ENCODE results near the gene BRMS1L. TPM values are rescaled to one million over a fixed set of nuclear protein-coding genes. Genes with fewer than 3 reads are reported as not detected.

BRMS1L gene
- total and polyA plus RNA-seq, 10 of the 15 experiments (the other 5 are each of a cell fraction or from before 2014, with no cell fraction given): 5.3 to 26.7 (median 8.3) TPM

- no peak; the same call in 1 of the 2 replicates for TF ChIP-seq BACH1 (IDR thresholded peaks at IDR 0.05; ENCODE audit: borderline replicate concordance)
- TF ChIP-seq ZBED1 (IDR thresholded peaks at IDR 0.05; ENCODE audit: borderline replicate concordance): peak; percentile 88; the same call in 1 of the 2 replicates
- peak; percentile 90 for TF ChIP-seq NBN (IDR thresholded peaks at IDR 0.05)
- TF ChIP-seq RAD21 (IDR thresholded peaks at IDR 0.05; ENCODE audit: insufficient read depth, low read depth, low read length): peak; percentile 38; the same call in 1 of the 2 replicates
- 0 out of 2 replicates have a peak, but pooled peaks have one; percentile 37 for TF ChIP-seq ASH2L (IDR thresholded peaks at IDR 0.05; ENCODE audit: borderline replicate concordance, low read depth)
- no peak for TF ChIP-seq NKRF (conservative IDR thresholded peaks at IDR 0.05)
- peak; percentile 100 for TF ChIP-seq TCF12 (IDR thresholded peaks at IDR 0.05; ENCODE audit: low read depth, low read length)
- peak; percentile 65; the same call in 1 of the 2 replicates for TF ChIP-seq JUND (IDR thresholded peaks at IDR 0.05; ENCODE audit: low read depth, low read length)
- no peak for TF ChIP-seq FOS (IDR thresholded peaks at IDR 0.05; ENCODE audit: borderline replicate concordance, extremely low read depth, insufficient read length)
- TF ChIP-seq PBX3 (IDR thresholded peaks at IDR 0.05; ENCODE audit: insufficient replicate concordance, low read depth, low read length): peak; percentile 81
- peak; percentile 55; the same call in 1 of the 2 replicates for TF ChIP-seq RAD51 (IDR thresholded peaks at IDR 0.05)
- TF ChIP-seq RBBP5 (conservative IDR thresholded peaks at IDR 0.05): no peak
- peak in 1 of 3 experiments; percentile 29; a peak in 2 of 6 replicates for TF ChIP-seq CTCF (IDR thresholded peaks at IDR 0.05 in 2 of 3, conservative IDR thresholded peaks at IDR 0.05 in 1 of 3; ENCODE audit: control insufficient read depth in 2 of 3, extremely low read depth in 1 of 3, insufficient read depth in 1 of 3, low read depth in 3 of 3, low read length in 3 of 3)
- TF ChIP-seq NFIC (IDR thresholded peaks at IDR 0.05; ENCODE audit: low read depth, low read length): peak; percentile 97
- TF ChIP-seq ETV6 (conservative IDR thresholded peaks at IDR 0.05 in 1 of 2, IDR thresholded peaks at IDR 0.05 in 1 of 2; ENCODE audit: borderline replicate concordance in 1 of 2, low read depth in 1 of 2): peak in 1 of 2 experiments; percentile 85; a peak in 2 of 4 replicates
- no peak for TF ChIP-seq YBX1 (IDR thresholded peaks at IDR 0.05)
- TF ChIP-seq BCL3 (IDR thresholded peaks at IDR 0.05; ENCODE audit: borderline replicate concordance, insufficient read depth, low read depth, low read length, poor library complexity, severe bottlenecking): peak; percentile 58
- peak; percentile 81; the same call in 1 of the 2 replicates for TF ChIP-seq PAX5 (IDR thresholded peaks at IDR 0.05; ENCODE audit: borderline replicate concordance, low read depth, low read length)
- TF ChIP-seq MEF2B (IDR thresholded peaks at IDR 0.05; ENCODE audit: partially characterized antibody, poor library complexity, severe bottlenecking): peak; percentile 98
- 0 out of 2 replicates have a peak, but pooled peaks have one; percentile 31 for TF ChIP-seq GATAD2B (conservative IDR thresholded peaks at IDR 0.05; ENCODE audit: low read depth)
- peak; percentile 95 for TF ChIP-seq JUNB (IDR thresholded peaks at IDR 0.05)
Measured at GRCh38 chr14:35855876-35856481, 29.8 kb downstream of the BRMS1L start (continued).
